ENCODE measurements around the gene SOCS2.

Gene SOCS2

DNA sequence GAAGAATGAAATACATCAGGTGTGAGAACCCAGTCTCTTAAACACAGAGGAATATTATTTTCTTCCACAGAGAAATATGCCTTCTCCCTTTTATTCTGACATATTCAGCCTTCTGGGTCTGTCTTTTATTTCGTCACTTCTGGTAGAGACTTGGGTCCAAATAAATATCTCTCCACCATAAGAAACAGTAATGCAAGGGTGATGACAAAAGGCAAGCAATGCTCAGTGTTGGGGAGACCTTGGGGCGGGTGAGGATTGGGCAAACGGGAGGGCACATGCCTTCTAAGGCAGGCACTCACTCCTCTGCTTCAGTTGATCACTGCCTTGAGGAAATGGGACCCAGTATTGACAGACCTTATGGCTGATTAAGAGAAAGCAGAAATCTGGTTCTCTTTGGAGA lies 6.7 kb upstream of the SOCS2 start:
- no peak for TF ChIP-seq CTCF (IDR thresholded peaks at IDR 0.05; ENCODE audit: borderline replicate concordance, control extremely low read depth, extremely low read depth, insufficient read depth, missing control alignments)
- no peak for DNase-seq (ENCODE audit: low spot score)
- in situ Hi-C loops (cut with MboI; ENCODE audit: low sequenced_read_pairs, unreplicated experiment) = loop anchor here (10.0 to 25.0 kb wide), 2 partner anchors 422 to 529 kb away; no protein-coding TSS in a partner anchor

GRCh38 chr12:93567174-93567573 lies 5.3 kb upstream of the SOCS2 start:
- DNase-seq (ENCODE audit: low spot score) = no peak
- in situ Hi-C loops (cut with MboI; ENCODE audit: low sequenced_read_pairs, unreplicated experiment) = loop anchor here (10.0 to 25.0 kb wide), 2 partner anchors 420 to 528 kb away; no protein-coding TSS in a partner anchor
- TF ChIP-seq CTCF (IDR thresholded peaks at IDR 0.05; ENCODE audit: borderline replicate concordance, control extremely low read depth, extremely low read depth, insufficient read depth, missing control alignments) = no peak

DNA sequence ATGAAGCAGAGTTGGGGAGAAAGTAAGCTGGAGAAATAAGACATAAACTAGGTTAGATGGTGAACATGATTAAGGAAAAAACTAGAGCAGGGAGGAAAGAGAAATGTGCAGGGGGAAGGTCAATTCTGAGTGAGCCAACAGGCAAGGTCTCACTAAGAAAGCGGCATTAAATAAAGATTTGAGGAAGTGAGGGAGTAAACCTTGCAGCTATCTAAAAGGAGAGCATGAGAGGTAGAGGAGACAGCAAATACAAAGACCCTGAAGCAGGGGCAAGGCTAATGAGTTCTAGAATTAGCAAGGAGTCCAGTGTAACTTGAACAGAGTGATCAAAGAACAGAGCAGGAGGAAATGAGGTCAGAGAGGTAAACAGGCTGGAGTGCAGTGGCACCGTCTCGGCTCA lies 4.4 kb upstream of the SOCS2 start:
- TF ChIP-seq CTCF (IDR thresholded peaks at IDR 0.05; ENCODE audit: borderline replicate concordance, control extremely low read depth, extremely low read depth, insufficient read depth, missing control alignments) = no peak
- no peak for DNase-seq (ENCODE audit: low spot score)
- in situ Hi-C loops (cut with MboI; ENCODE audit: low sequenced_read_pairs, unreplicated experiment) = loop anchor here (10.0 to 25.0 kb wide), 2 partner anchors 419 to 527 kb away; no protein-coding TSS in a partner anchor

- no peak for TF ChIP-seq CTCF (IDR thresholded peaks at IDR 0.05; ENCODE audit: borderline replicate concordance, control extremely low read depth, extremely low read depth, insufficient read depth, missing control alignments)
- no peak for DNase-seq (ENCODE audit: low spot score)
- in situ Hi-C loops (cut with MboI; ENCODE audit: low sequenced_read_pairs, unreplicated experiment) = loop anchor here (10.0 to 25.0 kb wide), 2 partner anchors 418 to 526 kb away; no protein-coding TSS in a partner anchor
These were observed 3.2 kb upstream of the SOCS2 start for GRCh38 chr12:93569301-93569655.

DNA sequence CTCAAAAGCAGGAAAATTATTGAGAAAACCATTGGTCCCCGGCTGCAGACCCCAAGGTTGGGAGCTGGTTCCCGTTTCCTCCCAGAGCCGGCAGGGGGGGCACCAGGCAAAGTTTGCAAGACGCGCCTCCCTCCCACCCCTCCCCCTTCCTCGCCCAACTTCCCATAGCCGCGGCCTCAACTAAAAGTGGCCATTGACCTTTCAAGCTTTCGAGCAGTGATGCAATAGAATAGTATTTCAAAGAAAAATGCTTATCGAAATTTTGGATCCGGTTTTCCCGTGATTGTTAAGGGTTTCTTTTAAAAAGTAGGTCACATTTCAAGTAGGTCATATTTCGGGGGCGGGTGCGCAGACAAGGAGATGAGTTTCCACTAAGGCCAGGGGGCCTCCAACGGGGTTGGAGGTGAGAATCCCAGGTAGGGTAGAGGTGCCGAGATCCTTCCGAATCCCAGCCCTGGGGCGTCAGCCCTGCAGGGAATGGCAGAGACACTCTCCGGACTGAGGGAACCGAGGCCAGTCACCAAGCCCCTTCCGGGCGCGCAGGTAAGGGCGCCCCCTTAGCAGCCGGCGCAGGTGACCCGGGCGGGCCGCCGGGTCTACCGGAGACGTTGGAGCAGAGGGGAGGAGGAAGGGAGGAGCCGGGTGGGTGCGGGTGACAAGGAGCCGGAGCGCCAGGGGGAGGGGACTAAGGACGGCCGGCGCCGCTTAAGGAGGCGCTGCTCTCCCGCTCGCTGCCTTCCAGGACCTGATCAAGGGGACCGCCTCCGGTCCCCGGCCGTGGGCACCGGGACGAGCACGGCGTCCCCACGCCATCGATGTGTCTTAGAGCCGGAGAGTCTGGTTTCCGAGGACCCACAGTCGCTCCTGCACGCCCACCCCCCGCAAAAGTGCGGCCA lies 2.6 kb upstream of the SOCS2 start:
- DNase-seq (ENCODE audit: low spot score) = peak; percentile 87
- in situ Hi-C loops (cut with MboI; ENCODE audit: low sequenced_read_pairs, unreplicated experiment) = loop anchor here (10.0 to 25.0 kb wide), 2 partner anchors 417 to 525 kb away; no protein-coding TSS in a partner anchor
- TF ChIP-seq CTCF (IDR thresholded peaks at IDR 0.05; ENCODE audit: borderline replicate concordance, control extremely low read depth, extremely low read depth, insufficient read depth, missing control alignments) = peak; percentile 77

GRCh38 chr12:93570552-93571364 lies 1.7 kb upstream of the SOCS2 start:
- peak; percentile 90 for DNase-seq (ENCODE audit: low spot score)
- peak; percentile 9 for TF ChIP-seq CTCF (IDR thresholded peaks at IDR 0.05; ENCODE audit: borderline replicate concordance, control extremely low read depth, extremely low read depth, insufficient read depth, missing control alignments)
- in situ Hi-C loops (cut with MboI; ENCODE audit: low sequenced_read_pairs, unreplicated experiment) = loop anchor here (25.0 kb wide), 1 partner anchor 417 kb away; no protein-coding TSS in a partner anchor

Data from GM13976 (cell line).